K562 (cell line): ENCODE data around the gene SUPT5H. TPM values are rescaled to one million over a fixed set of nuclear protein-coding genes. Genes with fewer than 3 reads are reported as not detected.

ENCODE experiments used
- ATAC-seq: fragments of 200-7000 bp; cut with Tn5 transposase; 3 replicates; pipeline ENCODE4 v1.9.1; 2020; ENCODE audit warnings: moderate library complexity
- BruUV-seq: library from RNA; stranded (reverse); fragments of 400-500 nt; replicated peaks from 2 replicates; lab custom pipeline; 2021; lab: Mats Ljungman, UMichigan
- CTCF ChIA-PET: fragments of 300-600 bp; formaldehyde crosslinking; extraction: SDS; loops from one replicate; lab custom pipeline; 2021; ENCODE audit warnings: low intra/inter-chr PET ratio; lab: Yijun Ruan, JAX
- POLR2A ChIA-PET: fragments of 300-600, 350-650 bp; sonication (Branson Sonifier 250); formaldehyde crosslinking; extraction: SDS; loops from one replicate; lab custom pipeline; 2021; ENCODE audit warnings: antibody characterized with exemption, inconsistent platforms; lab: Yijun Ruan, JAX
- DNase-seq, 4 experiments: peaks; one replicate each; pipeline versions ENCODE4 v3.0.0 to v3.0.0-alpha.2; 2011 to 2018; ENCODE audit warnings: low spot score in 3 of 4, mixed read lengths in 3 of 4; ENCODE audit errors: extremely low read depth in 1 of 4
- FAIRE-seq: peaks from 2 replicates; lab custom pipeline; 2011; peaks lifted over from hg19 to GRCh38; lab: Jason Lieb, UNC
- H2AFZ ChIP-seq: 2 replicates; pipeline ENCODE4 v1.6.0; 2011; ENCODE audit warnings: low read depth, low read length, control low read depth, inconsistent platforms
- H3K27ac ChIP-seq: fragments of 200-600 bp; 3 replicates; pipeline ENCODE4 v1.8.0; 2011; ENCODE audit warnings: low read depth, mild to moderate bottlenecking, control low read depth, inconsistent platforms, low read length, moderate library complexity, mixed read lengths; ENCODE audit errors: extremely low read depth
- H3K27me3 ChIP-seq, 2 experiments: fragments of 300-600 bp in 1 of 2; 2 replicates in 1 of 2; 3 replicates in 1 of 2; pipeline versions ENCODE4 v1.6.0 to v1.8.0; 2011; ENCODE audit warnings: inconsistent platforms in 2 of 2, low read length in 2 of 2, mild to moderate bottlenecking in 1 of 2, mixed read lengths in 1 of 2, moderate library complexity in 1 of 2; ENCODE audit not compliant: control insufficient read depth in 2 of 2, insufficient read depth in 2 of 2
- H3K36me3 ChIP-seq: fragments of 300-600 bp; 3 replicates; pipeline ENCODE4 v1.8.0; 2011; ENCODE audit warnings: mild to moderate bottlenecking, low read length, inconsistent platforms; ENCODE audit not compliant: control insufficient read depth, insufficient read depth
- H3K4me1 ChIP-seq, 2 experiments: fragments of 200-600 bp in 1 of 2; replicated peaks in 1 of 2; 2 replicates in 1 of 2; 3 replicates in 1 of 2; pipeline versions ENCODE4 v1.5.1 to v1.8.0; 2011; ENCODE audit warnings: inconsistent platforms in 2 of 2, low read length in 2 of 2, mild to moderate bottlenecking in 1 of 2, mixed read lengths in 1 of 2, moderate library complexity in 1 of 2; ENCODE audit not compliant: control insufficient read depth in 2 of 2, insufficient read depth in 2 of 2
- H3K4me2 ChIP-seq: 2 replicates; pipeline ENCODE4 v1.6.1; 2011; ENCODE audit warnings: low read length, control low read depth, inconsistent platforms, mixed read lengths; ENCODE audit not compliant: insufficient read depth
- H3K4me3 ChIP-seq: fragments of 200-600 bp; sonication (generic), shearing (Covaris generic); 2 replicates; pipeline ENCODE4 v1.5.1; 2016; ENCODE audit warnings: control low read depth, inconsistent platforms
- H3K79me2 ChIP-seq: fragments of 200-600 bp; 3 replicates; pipeline ENCODE4 v1.8.0; 2011; ENCODE audit warnings: low read length, inconsistent platforms; ENCODE audit not compliant: control insufficient read depth, insufficient read depth
- H3K9ac ChIP-seq, 2 experiments: 2 replicates each; pipeline versions ENCODE4 v1.6.0 to v1.6.1; 2011; ENCODE audit warnings: low read depth in 2 of 2, low read length in 2 of 2, control low read depth in 1 of 2, inconsistent platforms in 1 of 2, mild to moderate bottlenecking in 1 of 2, mixed read lengths in 1 of 2; ENCODE audit not compliant: insufficient read depth in 1 of 2
- H3K9me1 ChIP-seq: one replicate; pipeline ENCODE4 v1.6.0; 2011; ENCODE audit warnings: inconsistent platforms, mild to moderate bottlenecking, low read length, moderate library complexity; ENCODE audit not compliant: control insufficient read depth, insufficient read depth
- H3K9me3 ChIP-seq: replicated peaks from 2 replicates; pipeline ENCODE4 v1.5.1; 2011; ENCODE audit warnings: low read depth, low read length, inconsistent platforms; ENCODE audit not compliant: control insufficient read depth, insufficient read depth
- H4K20me1 ChIP-seq: replicated peaks from 2 replicates; pipeline ENCODE4 v1.6.1; 2011; ENCODE audit warnings: low read length, inconsistent platforms, mixed read lengths; ENCODE audit not compliant: control insufficient read depth, insufficient read depth
- CEBPG ChIP-seq, 3 experiments: fragments of 200-800 bp in 1 of 3; sonication (Bioruptor generic) in 1 of 3; sonication (generic) in 1 of 3; formaldehyde crosslinking in 1 of 3; IDR thresholded peaks in 2 of 3; conservative IDR thresholded peaks in 1 of 3; 2 replicates each; pipeline versions ENCODE4 v1.6.1 to v1.8.0; 2016 to 2022; ENCODE audit warnings: missing compliant biosample characterization in 2 of 3, missing genetic modification characterization in 2 of 3, mild to moderate bottlenecking in 1 of 3, missing genetic modification reagents in 1 of 3
- DMBX1 ChIP-seq: fragments of 250-450 bp; sonication (Bioruptor Pico); IDR thresholded peaks from 2 replicates; pipeline ENCODE4 v1.8.0; 2022; ENCODE audit warnings: inconsistent platforms, mild to moderate bottlenecking, moderate library complexity, borderline replicate concordance
- E2F8 ChIP-seq: fragments of 450-650 bp; IDR thresholded peaks from 2 replicates; pipeline ENCODE4 v1.7.1; 2018; ENCODE audit warnings: mild to moderate bottlenecking, low read depth; ENCODE audit not compliant: partially characterized antibody
- MECOM ChIP-seq: fragments of 250-450 bp; sonication (Bioruptor Pico); IDR thresholded peaks from 2 replicates; pipeline ENCODE4 v1.8.0; 2022; ENCODE audit warnings: inconsistent platforms
- NFRKB ChIP-seq: fragments of 450-650 bp; IDR thresholded peaks from 2 replicates; pipeline ENCODE4 v1.6.1; 2016; ENCODE audit warnings: low read depth
- NKRF ChIP-seq: fragments of 450-650 bp; IDR thresholded peaks from 2 replicates; pipeline ENCODE4 v1.6.1; 2016; ENCODE audit warnings: borderline replicate concordance
- PHF20 ChIP-seq: fragments of 450-650 bp; IDR thresholded peaks from 2 replicates; pipeline ENCODE4 v1.6.1; 2018; ENCODE audit not compliant: partially characterized antibody
- RFX5 ChIP-seq: IDR thresholded peaks from 2 replicates; pipeline ENCODE4 v1.6.1; 2011; ENCODE audit warnings: low read depth, mild to moderate bottlenecking, improper control_type of control experiment, low read length
- RFX7 ChIP-seq: fragments of 250-450 bp; sonication (Bioruptor Pico); IDR thresholded peaks from 2 replicates; pipeline ENCODE4 v1.5.1; 2021; ENCODE audit warnings: mild to moderate bottlenecking
- RHOXF2B ChIP-seq: fragments of 250-450 bp; sonication (Bioruptor Pico); conservative IDR thresholded peaks from 2 replicates; pipeline ENCODE4 v1.5.1; 2021
- SMARCB1 ChIP-seq: IDR thresholded peaks from 2 replicates; pipeline ENCODE4 v1.6.1; 2011; ENCODE audit warnings: improper control_type of control experiment, low read depth; ENCODE audit not compliant: insufficient read length
- SRSF3 ChIP-seq: fragments of 200-400 bp; formaldehyde crosslinking; IDR thresholded peaks from 2 replicates; pipeline ENCODE4 v1.6.1; 2016; ENCODE audit warnings: mild to moderate bottlenecking, low read length, moderate library complexity; ENCODE audit not compliant: insufficient read depth
- TAF15 ChIP-seq: fragments of 200-400 bp; formaldehyde crosslinking; IDR thresholded peaks from 2 replicates; pipeline ENCODE4 v1.6.1; 2017; ENCODE audit warnings: mild to moderate bottlenecking, low read depth, low read length, moderate library complexity
- TFAP4 ChIP-seq: sonication (generic); formaldehyde crosslinking; IDR thresholded peaks from 2 replicates; pipeline ENCODE4 v1.8.0; 2022; ENCODE audit warnings: missing genetic modification reagents, mild to moderate bottlenecking, moderate library complexity, borderline replicate concordance
- U2AF2 ChIP-seq: fragments of 200-400 bp; formaldehyde crosslinking; optimal IDR thresholded peaks from 2 replicates; pipeline ENCODE3; 2017; ENCODE audit warnings: low read depth, mild to moderate bottlenecking, low read length
- WGBS: fragments of 100-300 bp; shearing (Covaris generic); methylation state at CpG from one replicate; pipeline ENCODE4 v1.1.6; 2016; ENCODE audit warnings: low coverage, mixed read lengths; ENCODE audit not compliant: insufficient coverage; ENCODE audit errors: missing lambda C conversion rate; 5-methylcytosine and 5-hydroxymethylcytosine counted together
- in situ Hi-C: fragments of 300-500 bp; cut with MboI; formaldehyde crosslinking; loops from 4 replicates; pipeline ENCODE4 v1.15.0; 2018; ENCODE audit warnings: inconsistent platforms, mixed read lengths
- intact Hi-C: fragments of 100-400 bp; cut with micrococcal nuclease; formaldehyde crosslinking; loops from 2 replicates; pipeline ENCODE4 v1.14.2; 2022
- polyA plus RNA-seq, 8 experiments: library from polyadenylated mRNA; depleted of rRNA in 4 of 8; stranded (reverse) in 5 of 8; unstranded in 3 of 8; fragments of >200 nt; fragmentation: Nextera tagmentation in 2 of 8; fragmentation: Illumina TruSeq in 1 of 8; extraction: Ambion mirVana in 2 of 8; extraction: Trizol in 1 of 8; gene quantifications; 2 replicates each; pipeline versions ENCODE4 v1.2.1 to v1.2.3, GENCODE V29; 2011 to 2014; ENCODE audit warnings: inconsistent platforms in 1 of 8, missing spikeins in 1 of 8
- total RNA-seq, 7 experiments: library from RNA; depleted of rRNA in 6 of 7; stranded (reverse); fragments of >200 nt in 6 of 7; fragmentation: Illumina TruSeq in 2 of 7; extraction: Trizol in 2 of 7; gene quantifications; 2 replicates each; pipeline versions ENCODE4 v1.2.1 to v1.2.3, GENCODE V29; 2011 to 2021; ENCODE audit warnings: low replicate concordance in 1 of 7

SUPT5H gene
- total and polyA plus RNA-seq, 9 of the 15 experiments (the other 6 are each of a cell fraction or from before 2014, with no cell fraction given), result 13.3 to 85.9 (median 35.9) TPM

- Histone ChIP-seq H3K79me2 (peaks cover 33% of the 10 kb centered on the region), H3K9ac (peak within 1 kb of the TSS; percentile 98 to 99), H3K4me1 (peaks cover 10 to 17% of the 10 kb centered on the region in 2 experiments; a peak in 4 of 5 replicates), H3K27ac (peak within 1 kb of the TSS; percentile 92), H3K27me3 (no peaks in the 10 kb centered on the region), H2AFZ (peak within 1 kb of the TSS; percentile 93), H3K4me2 (peak within 1 kb of the TSS; percentile 92), H3K9me1 (no peaks in the 10 kb centered on the region), H3K9me3 (no peaks in the 10 kb centered on the region), H3K4me3 (peak within 1 kb of the TSS; percentile 94), H4K20me1 (0 out of 2 replicates have a peak, but pooled peaks cover 9% of the 10 kb centered on the region), H3K36me3 (peaks cover 53% of the 10 kb centered on the region)
- in situ Hi-C loops (no loop called here), intact Hi-C loops (loop anchor here (2.0 to 5.0 kb wide), 2 partner anchors 18 to 33 kb away; partner anchors contain the start of genes DLL3 and SUPT5H)
- WGBS, result under 1% methylated on average over 59 of the region's 62 CpGs
- ATAC-seq, result peak; percentile 96
- POLR2A ChIA-PET, result interaction anchor here (0.6 to 1.5 kb wide), 15 partner anchors 9 to 105 kb away, joined by 3 to 15 read pairs (median 3); partner anchors contain the start of genes DLL3, RPS16 and SUPT5H
- DNase-seq, result peak; percentile 91 to 100 (median 94)
- CTCF ChIA-PET, result no interaction called here
- no TSS peak for BruUV-seq
- peak; percentile 100 for FAIRE-seq
- TF ChIP-seq SRSF3 (no peak), PHF20 (peak; percentile 84), RFX7 (CRISPR knock-in tag) (no peak), DMBX1 (CRISPR knock-in tag) (no peak), E2F8 (no peak), RFX5 (0 out of 2 replicates have a peak, but pooled peaks have one; percentile 36), NFRKB (peak; percentile 63), NKRF (peak; percentile 85), TAF15 (no peak), U2AF2 (no peak), SMARCB1 (no peak), RHOXF2B (CRISPR knock-in tag) (no peak), MECOM (CRISPR knock-in tag) (no peak), TFAP4 (CRISPR knock-in tag) (peak; percentile 93), CEBPG (CRISPR knock-in tag; IDR thresholded peaks at IDR 0.05) (no peak), CEBPG (tag; conservative IDR thresholded peaks at IDR 0.05 in 1 of 2, IDR thresholded peaks at IDR 0.05 in 1 of 2) (no peak)
Measured at GRCh38 chr19:39480337-39481228, 35.2 kb downstream of the SUPT5H start, which contains the start of gene TIMM50. TSS of gene TIMM50 (plus strand) at chr19:39480838. CDS start at chr19:39480854, 16 bp downstream.
